ENCODE measurements around the gene DIAPH2.
"Not testable (repeated sequence)": the region's sequence is repeated elsewhere in the genome, so short reads cannot be mapped to it uniquely, and the experiment has no call there.

The DIAPH2 gene

GRCh38 chrX:96715481-96715880 lies 30.8 kb downstream of the DIAPH2 start:
- no peak for DNase-seq (ENCODE audit: low read depth in 2 of 2)

GRCh38 chrX:96719161-96719875 lies 34.7 kb downstream of the DIAPH2 start:
- no peak for DNase-seq (ENCODE audit: low read depth in 2 of 2)

- no peak for DNase-seq (ENCODE audit: low read depth in 2 of 2)
Measured at GRCh38 chrX:96721354-96721753, 36.7 kb downstream of the DIAPH2 start.

GRCh38 chrX:96722781-96723180 lies 38.1 kb downstream of the DIAPH2 start:
- no peak for DNase-seq (ENCODE audit: low read depth in 2 of 2)

- DNase-seq (ENCODE audit: low read depth in 2 of 2): no peak
Measured at GRCh38 chrX:96729053-96729452, 44.4 kb downstream of the DIAPH2 start.

GRCh38 chrX:96729868-96730643 lies 45.4 kb downstream of the DIAPH2 start:
- DNase-seq (ENCODE audit: low read depth in 2 of 2): no peak

- DNase-seq (ENCODE audit: low read depth in 2 of 2): not testable (repeated sequence)
Measured at GRCh38 chrX:96731000-96731399, 46.4 kb downstream of the DIAPH2 start.

GRCh38 chrX:96743367-96744073 lies 58.9 kb downstream of the DIAPH2 start:
- no peak for DNase-seq (ENCODE audit: low read depth in 2 of 2)

GRCh38 chrX:96752781-96753180 lies 68.1 kb downstream of the DIAPH2 start:
- DNase-seq (ENCODE audit: low read depth in 2 of 2): no peak

- DNase-seq (ENCODE audit: low read depth in 2 of 2): no peak
Measured at GRCh38 chrX:96753230-96753629, 68.6 kb downstream of the DIAPH2 start.

- DNase-seq (ENCODE audit: low read depth in 2 of 2): no peak
Measured at GRCh38 chrX:96756491-96756890, 71.8 kb downstream of the DIAPH2 start.

- DNase-seq (ENCODE audit: low read depth in 2 of 2): no peak
Measured at GRCh38 chrX:96761566-96761965, 76.9 kb downstream of the DIAPH2 start.

GRCh38 chrX:96763608-96764007 lies 79.0 kb downstream of the DIAPH2 start:
- DNase-seq (ENCODE audit: low read depth in 2 of 2): no peak

GRCh38 chrX:96764864-96765263 lies 80.2 kb downstream of the DIAPH2 start:
- no peak for DNase-seq (ENCODE audit: low read depth in 2 of 2)

- no peak for DNase-seq (ENCODE audit: low read depth in 2 of 2)
Measured at GRCh38 chrX:96770315-96770714, 85.7 kb downstream of the DIAPH2 start.

- DNase-seq (ENCODE audit: low read depth in 2 of 2): no peak
Measured at GRCh38 chrX:96771486-96771885, 86.8 kb downstream of the DIAPH2 start.

- DNase-seq (ENCODE audit: low read depth in 2 of 2): no peak
Measured at GRCh38 chrX:96774116-96774515, 89.5 kb downstream of the DIAPH2 start.

GRCh38 chrX:96776966-96777365 lies 92.3 kb downstream of the DIAPH2 start:
- DNase-seq (ENCODE audit: low read depth in 2 of 2): no peak

GRCh38 chrX:96791559-96791958 lies 106.9 kb downstream of the DIAPH2 start:
- no peak for DNase-seq (ENCODE audit: low read depth in 2 of 2)

GRCh38 chrX:96792047-96792446 lies 107.4 kb downstream of the DIAPH2 start:
- DNase-seq (ENCODE audit: low read depth in 2 of 2): no peak

GRCh38 chrX:96798982-96799381 lies 114.3 kb downstream of the DIAPH2 start:
- no peak for DNase-seq (ENCODE audit: low read depth in 2 of 2)

GRCh38 chrX:96807318-96807717 lies 122.7 kb downstream of the DIAPH2 start:
- no peak for DNase-seq (ENCODE audit: low read depth in 2 of 2)

- DNase-seq (ENCODE audit: low read depth in 2 of 2): no peak
Measured at GRCh38 chrX:96820935-96821334, 136.3 kb downstream of the DIAPH2 start.
